Karpas-422 (cell line): ENCODE data around the gene DLX1. TPM values are rescaled to one million over a fixed set of nuclear protein-coding genes. Genes with fewer than 3 reads are reported as not detected.
A peak's percentile ranks its signal among the peaks of the same experiment; 100 is the strongest.
"Not testable (repeated sequence)": the region's sequence is repeated elsewhere in the genome, so short reads cannot be mapped to it uniquely, and the experiment has no call there.

Source experiments
- DNase-seq: peaks from one replicate; pipeline ENCODE4 v3.0.0-alpha.2; 2015
- H2AFZ ChIP-seq: fragments of 200-600 bp; sonication (generic); 2 replicates; pipeline ENCODE4 v1.6.1; 2014; ENCODE audit warnings: antibody characterized with exemption, low read length, mixed read lengths
- H3K27ac ChIP-seq: fragments of 200-600 bp; sonication (generic); 2 replicates; pipeline ENCODE4 v1.5.1; 2014; ENCODE audit warnings: mild to moderate bottlenecking, low read length, moderate library complexity
- H3K27me3 ChIP-seq: fragments of 200-600 bp; sonication (generic); 2 replicates; pipeline ENCODE4 v1.6.1; 2014; ENCODE audit warnings: low read length, mixed read lengths
- H3K36me3 ChIP-seq: fragments of 200-600 bp; sonication (generic); 2 replicates; pipeline ENCODE4 v1.6.1; 2014; ENCODE audit warnings: low read length, mixed read lengths; ENCODE audit not compliant: insufficient read depth
- H3K4me1 ChIP-seq: fragments of 200-600 bp; sonication (generic); 2 replicates; pipeline ENCODE4 v1.6.1; 2014; ENCODE audit warnings: mild to moderate bottlenecking, low read length, mixed read lengths
- H3K4me2 ChIP-seq: fragments of 200-600 bp; sonication (generic); 2 replicates; pipeline ENCODE4 v1.6.1; 2014; ENCODE audit warnings: low read length, low read depth, mild to moderate bottlenecking; ENCODE audit not compliant: poor library complexity, severe bottlenecking
- H3K4me3 ChIP-seq: fragments of 200-600 bp; sonication (generic); 2 replicates; pipeline ENCODE4 v1.5.1; 2014; ENCODE audit warnings: mild to moderate bottlenecking, antibody characterized with exemption, low read length, mixed read lengths
- H3K79me2 ChIP-seq: fragments of 200-600 bp; sonication (generic); 2 replicates; pipeline ENCODE4 v1.6.1; 2014; ENCODE audit warnings: mild to moderate bottlenecking, low read length, mixed read lengths
- H3K9ac ChIP-seq: fragments of 200-600 bp; sonication (generic); 2 replicates; pipeline ENCODE4 v1.6.0; 2014; ENCODE audit warnings: low read length
- H3K9me2 ChIP-seq: fragments of 200-600 bp; sonication (generic), shearing (Covaris generic); replicated peaks from 2 replicates; pipeline ENCODE4 v1.6.0; 2014; ENCODE audit warnings: mild to moderate bottlenecking, low read length, moderate library complexity; ENCODE audit not compliant: insufficient read depth
- H3K9me3 ChIP-seq: fragments of 300-700, 200-600 bp; sonication (generic); 2 replicates; pipeline ENCODE4 v1.6.1; 2014; ENCODE audit warnings: low read length, mixed read lengths
- H4K20me1 ChIP-seq: fragments of 200-600 bp; sonication (generic); 2 replicates; pipeline ENCODE4 v1.6.1; 2014; ENCODE audit warnings: mild to moderate bottlenecking, antibody characterized with exemption, low read length, low read depth; ENCODE audit not compliant: insufficient read depth
- total RNA-seq: library from RNA; depleted of rRNA; stranded (reverse); fragments of >200 nt; shearing (Covaris generic); gene quantifications from 2 replicates; pipeline ENCODE4 v1.2.3, GENCODE V29; 2014; ENCODE audit warnings: low replicate concordance

DLX1 gene
- total RNA-seq, 1 experiment from 2014 or later: 1.0 TPM

- no peaks in the 10 kb centered on the region for H3K9me2 ChIP-seq
- H3K79me2 ChIP-seq: no peaks in the 10 kb centered on the region
- H4K20me1 ChIP-seq: no peaks in the 10 kb centered on the region
- H3K36me3 ChIP-seq: no peaks in the 10 kb centered on the region
- no peak overlapping the region for H3K27ac ChIP-seq
- peaks cover 28% of the 10 kb centered on the region for H3K4me1 ChIP-seq
- no peaks in the 10 kb centered on the region for H3K27me3 ChIP-seq
- DNase-seq: no peak
- no peaks in the 10 kb centered on the region for H3K9me3 ChIP-seq
- no peak overlapping the region for H3K4me2 ChIP-seq
- no peak overlapping the region for H3K9ac ChIP-seq
- no peak overlapping the region for H2AFZ ChIP-seq
- H3K4me3 ChIP-seq: no peak overlapping the region
Observed at GRCh38 chr2:172058660-172059059, 26.6 kb upstream of the DLX1 start.

GRCh38 chr2:172060118-172060517, 25.2 kb upstream of the DLX1 start:
- H4K20me1 ChIP-seq, H3K9me3 ChIP-seq, H3K27ac ChIP-seq, H3K36me3 ChIP-seq, H3K9ac ChIP-seq, H3K4me2 ChIP-seq, H3K4me3 ChIP-seq, H3K9me2 ChIP-seq, DNase-seq, H3K27me3 ChIP-seq, H2AFZ ChIP-seq, H3K79me2 ChIP-seq: not testable (repeated sequence)
- peaks cover 37% of the 10 kb centered on the region for H3K4me1 ChIP-seq

- Histone ChIP-seq H3K27me3 (no peaks in the 10 kb centered on the region), H3K27ac (peak overlapping the region; percentile 64), H2AFZ (peak overlapping the region; percentile 76), H3K9ac (peak overlapping the region; percentile 25), H3K9me3 (no peaks in the 10 kb centered on the region), H3K36me3 (no peaks in the 10 kb centered on the region), H3K79me2 (no peaks in the 10 kb centered on the region), H3K4me1 (peaks cover 36% of the 10 kb centered on the region), H4K20me1 (no peaks in the 10 kb centered on the region), H3K4me3 (peak overlapping the region; percentile 27; the same call in 1 of the 2 replicates), H3K9me2 (no peaks in the 10 kb centered on the region), H3K4me2 (peak overlapping the region; percentile 60)
- DNase-seq: no peak
Observed at GRCh38 chr2:172062402-172063004, 22.8 kb upstream of the DLX1 start.

GRCh38 chr2:172063446-172063845, 21.9 kb upstream of the DLX1 start:
- no peaks in the 10 kb centered on the region for H3K9me3 ChIP-seq
- H3K4me3 ChIP-seq: peak overlapping the region; percentile 27
- no peaks in the 10 kb centered on the region for H3K36me3 ChIP-seq
- DNase-seq: no peak
- H4K20me1 ChIP-seq: no peaks in the 10 kb centered on the region
- peak overlapping the region; percentile 76 for H2AFZ ChIP-seq
- H3K9me2 ChIP-seq: no peaks in the 10 kb centered on the region
- H3K4me2 ChIP-seq: peak overlapping the region; percentile 60
- peak overlapping the region; percentile 64 for H3K27ac ChIP-seq
- peak overlapping the region; percentile 25; the same call in 1 of the 2 replicates for H3K9ac ChIP-seq
- no peaks in the 10 kb centered on the region for H3K27me3 ChIP-seq
- H3K79me2 ChIP-seq: no peaks in the 10 kb centered on the region
- peaks cover 36% of the 10 kb centered on the region for H3K4me1 ChIP-seq

- Histone ChIP-seq H2AFZ (no peak overlapping the region), H4K20me1 (no peaks in the 10 kb centered on the region), H3K4me3 (no peak overlapping the region), H3K4me2 (no peak overlapping the region), H3K9me2 (no peaks in the 10 kb centered on the region), H3K79me2 (no peaks in the 10 kb centered on the region), H3K4me1 (peaks cover 29% of the 10 kb centered on the region), H3K27me3 (no peaks in the 10 kb centered on the region), H3K27ac (no peak overlapping the region), H3K9ac (no peak overlapping the region), H3K36me3 (no peaks in the 10 kb centered on the region), H3K9me3 (no peaks in the 10 kb centered on the region)
- peak; percentile 19 for DNase-seq
Observed at GRCh38 chr2:172065111-172065510, 20.2 kb upstream of the DLX1 start.

- peaks cover 29% of the 10 kb centered on the region for H3K4me1 ChIP-seq
- no peak overlapping the region for H2AFZ ChIP-seq
- no peak overlapping the region for H3K27ac ChIP-seq
- no peaks in the 10 kb centered on the region for H3K36me3 ChIP-seq
- H3K9me3 ChIP-seq: no peaks in the 10 kb centered on the region
- H3K9me2 ChIP-seq: no peaks in the 10 kb centered on the region
- H3K4me2 ChIP-seq: no peak overlapping the region
- H3K4me3 ChIP-seq: no peak overlapping the region
- no peaks in the 10 kb centered on the region for H3K27me3 ChIP-seq
- no peak for DNase-seq
- H4K20me1 ChIP-seq: no peaks in the 10 kb centered on the region
- H3K9ac ChIP-seq: no peak overlapping the region
- H3K79me2 ChIP-seq: no peaks in the 10 kb centered on the region
Observed at GRCh38 chr2:172066394-172066886, 18.9 kb upstream of the DLX1 start.

- H3K9me3 ChIP-seq: not testable (repeated sequence)
Observed at GRCh38 chr2:172067905-172068304, 17.4 kb upstream of the DLX1 start.

GRCh38 chr2:172070936-172071335, 14.4 kb upstream of the DLX1 start:
- H3K9me3 ChIP-seq: no peaks in the 10 kb centered on the region
- no peak overlapping the region for H3K27ac ChIP-seq
- H3K36me3 ChIP-seq: no peaks in the 10 kb centered on the region
- H3K9ac ChIP-seq: no peak overlapping the region
- no peaks in the 10 kb centered on the region for H3K9me2 ChIP-seq
- no peaks in the 10 kb centered on the region for H3K27me3 ChIP-seq
- no peaks in the 10 kb centered on the region for H4K20me1 ChIP-seq
- H3K4me3 ChIP-seq: no peak overlapping the region
- no peaks in the 10 kb centered on the region for H3K79me2 ChIP-seq
- no peak for DNase-seq
- H2AFZ ChIP-seq: no peak overlapping the region
- no peak overlapping the region for H3K4me2 ChIP-seq
- no peaks in the 10 kb centered on the region for H3K4me1 ChIP-seq

More at GRCh38 chr2:172067905-172068304, 17.4 kb upstream of the DLX1 start:
- not testable (repeated sequence) for H3K79me2 ChIP-seq, H3K27ac ChIP-seq, H3K9me2 ChIP-seq, H3K4me2 ChIP-seq, H4K20me1 ChIP-seq, H3K27me3 ChIP-seq, H3K9ac ChIP-seq, DNase-seq, H3K36me3 ChIP-seq, H3K4me3 ChIP-seq, H2AFZ ChIP-seq
- H3K4me1 ChIP-seq: peaks cover 19% of the 10 kb centered on the region
